Measurements from ENCODE around the gene PNLIPRP3. TPM values are rescaled to one million over a fixed set of nuclear protein-coding genes. Genes with fewer than 3 reads are reported as not detected.

Gene PNLIPRP3
- total and polyA plus RNA-seq, 5 donors from 2014 or later: not detected

DNA sequence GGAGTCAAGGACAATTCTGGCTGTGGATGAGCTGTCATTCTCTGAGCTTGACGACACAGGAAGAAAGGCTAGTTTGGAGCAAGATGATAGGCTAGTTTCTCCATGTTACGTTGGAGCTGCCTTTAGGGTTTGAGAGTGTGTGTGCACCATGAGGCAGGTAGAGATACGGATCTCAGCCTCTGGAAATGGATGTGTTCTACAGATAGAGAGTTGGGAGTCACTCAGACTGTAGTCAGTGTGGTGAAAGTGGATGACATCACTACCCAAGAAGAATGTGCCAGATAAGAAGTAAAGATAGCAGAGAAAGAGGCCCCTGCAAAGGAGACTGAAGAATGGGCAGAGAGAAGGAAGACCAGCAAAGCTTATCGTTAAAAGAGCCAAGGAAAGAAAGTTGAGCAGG lies 42.4 kb downstream of the PNLIPRP3 start:
- H3K27ac Mint-ChIP-seq: no peak overlapping the region
- H3K36me3 ChIP-seq (ENCODE audit: control insufficient read depth, insufficient read depth, low read length): no peaks in the 10 kb centered on the region
- H3K27me3 Mint-ChIP-seq: no peaks in the 10 kb centered on the region

DNA sequence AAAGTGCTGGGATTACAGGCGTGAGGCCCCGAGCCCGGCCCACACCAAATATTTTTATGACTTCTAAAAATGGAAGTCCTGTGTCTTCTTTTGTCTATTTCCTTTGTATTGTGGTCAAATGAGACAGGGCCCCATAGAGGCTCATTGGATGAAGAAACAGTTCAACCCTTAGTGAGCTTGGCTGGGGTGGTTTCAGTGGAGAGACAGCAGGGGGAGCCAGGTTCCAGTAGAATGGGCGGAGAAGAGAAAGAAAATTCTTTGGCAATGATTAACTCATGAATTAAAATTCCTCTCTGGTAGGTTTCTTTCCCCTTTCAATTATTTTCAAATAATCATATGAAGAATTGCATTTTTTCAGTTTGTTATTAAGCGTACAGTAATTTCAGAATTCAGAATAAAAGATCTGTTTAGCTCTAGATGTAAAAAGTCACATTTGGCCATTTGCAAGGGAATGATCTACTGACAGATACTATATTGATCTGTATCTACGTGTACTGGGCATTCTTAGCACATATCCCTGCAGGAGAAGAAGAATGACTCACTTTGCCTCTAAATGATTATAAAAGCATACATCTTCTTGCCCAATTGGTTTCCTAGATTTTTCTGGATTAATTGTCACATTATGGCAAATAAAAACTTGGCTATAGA lies 43.2 kb downstream of the PNLIPRP3 start:
- Histone ChIP-seq H3K9me3 (ENCODE audit: control insufficient read depth in 2 of 2, low read length in 2 of 2) (no peaks in the 10 kb centered on the region), H3K27ac (ENCODE audit: insufficient read depth, low read length, poor library complexity, severe bottlenecking) (no peak overlapping the region), H3K4me1 (ENCODE audit: control insufficient read depth, insufficient read depth, low read length, poor library complexity, severe bottlenecking) (no peaks in the 10 kb centered on the region), H3K4me3 (ENCODE audit: low read depth, low read length) (no peak overlapping the region), H3K36me3 (ENCODE audit: control insufficient read depth, insufficient read depth, low read length) (no peaks in the 10 kb centered on the region), H3K27me3 (ENCODE audit: control insufficient read depth, insufficient read depth, low read length) (no peaks in the 10 kb centered on the region)
- Mint-ChIP-seq H3K36me3 (no peaks in the 10 kb centered on the region), H3K9me3 (peaks cover 0 to 4% (median 0%) of the 10 kb centered on the region in 7 donors), H3K27ac (no peak overlapping the region), H3K4me3 (no peak overlapping the region), H3K4me1 (no peaks in the 10 kb centered on the region), H3K27me3 (no peaks in the 10 kb centered on the region)
- ATAC-seq (ENCODE audit: low read depth in 2 of 2) (no peak), DNase-seq (no peak)

More for the DNA sequence above, 42.4 kb downstream of the PNLIPRP3 start:
- Mint-ChIP-seq H3K4me3 (no peak overlapping the region), H3K9me3 (peaks cover 0 to 4% (median 0%) of the 10 kb centered on the region in 7 donors), H3K36me3 (no peaks in the 10 kb centered on the region), H3K4me1 (no peaks in the 10 kb centered on the region)
- Histone ChIP-seq H3K4me3 (ENCODE audit: low read depth, low read length) (no peak overlapping the region), H3K4me1 (ENCODE audit: control insufficient read depth, insufficient read depth, low read length, poor library complexity, severe bottlenecking) (no peaks in the 10 kb centered on the region), H3K27ac (ENCODE audit: insufficient read depth, low read length, poor library complexity, severe bottlenecking) (no peak overlapping the region), H3K27me3 (ENCODE audit: control insufficient read depth, insufficient read depth, low read length) (no peaks in the 10 kb centered on the region), H3K9me3 (ENCODE audit: control insufficient read depth in 2 of 2, low read length in 2 of 2) (no peaks in the 10 kb centered on the region)
- no peak for DNase-seq
- no peak for ATAC-seq (ENCODE audit: low read depth in 2 of 2)

DNA sequence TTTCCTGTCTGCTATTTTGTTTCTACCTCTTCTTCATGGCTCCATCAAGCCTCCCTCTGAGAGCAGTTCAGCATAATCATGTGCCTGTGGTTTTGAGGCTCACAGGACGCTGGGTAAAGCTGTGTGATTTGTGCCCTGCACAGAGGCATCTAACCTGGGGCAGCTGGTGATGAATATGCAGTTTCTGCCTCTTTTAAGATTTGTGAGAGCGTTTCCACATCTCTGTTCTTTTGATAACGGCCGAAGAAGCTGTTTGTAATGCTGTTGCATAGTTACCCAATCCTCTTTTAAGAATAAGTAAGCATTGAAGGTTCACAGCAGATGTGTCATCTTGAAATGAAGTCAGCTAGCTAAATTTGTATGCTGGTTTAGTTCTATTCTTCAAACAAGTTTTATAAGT lies 45.2 kb downstream of the PNLIPRP3 start:
- no peak overlapping the region for H3K4me3 ChIP-seq (ENCODE audit: low read depth, low read length)

GRCh38 chr10:116475866-116476265 lies 48.2 kb downstream of the PNLIPRP3 start:
- Mint-ChIP-seq H3K36me3 (no peaks in the 10 kb centered on the region), H3K27ac (no peak overlapping the region), H3K27me3 (no peaks in the 10 kb centered on the region), H3K9me3 (peaks cover 0 to 4% (median 0%) of the 10 kb centered on the region in 7 donors), H3K4me1 (peaks cover 0 to 4% (median 0%) of the 10 kb centered on the region in 4 donors), H3K4me3 (no peak overlapping the region)
- H3K9me3 ChIP-seq (ENCODE audit: control insufficient read depth in 2 of 2, low read length in 2 of 2): no peaks in the 10 kb centered on the region
- H3K4me3 ChIP-seq (ENCODE audit: low read depth, low read length): no peak overlapping the region
- DNase-seq (no peak), ATAC-seq (ENCODE audit: low read depth in 2 of 2) (no peak)
- no peaks in the 10 kb centered on the region for H3K36me3 ChIP-seq (ENCODE audit: control insufficient read depth, insufficient read depth, low read length)
- no peaks in the 10 kb centered on the region for H3K4me1 ChIP-seq (ENCODE audit: control insufficient read depth, insufficient read depth, low read length, poor library complexity, severe bottlenecking)
- H3K27ac ChIP-seq (ENCODE audit: insufficient read depth, low read length, poor library complexity, severe bottlenecking): no peak overlapping the region
- H3K27me3 ChIP-seq (ENCODE audit: control insufficient read depth, insufficient read depth, low read length): no peaks in the 10 kb centered on the region

More for the DNA sequence above, 45.2 kb downstream of the PNLIPRP3 start:
- Mint-ChIP-seq H3K4me1 (no peaks in the 10 kb centered on the region), H3K27me3 (no peaks in the 10 kb centered on the region), H3K9me3 (peaks cover 0 to 4% (median 0%) of the 10 kb centered on the region in 7 donors), H3K27ac (no peak overlapping the region), H3K4me3 (no peak overlapping the region), H3K36me3 (no peaks in the 10 kb centered on the region)
- no peaks in the 10 kb centered on the region for H3K27me3 ChIP-seq (ENCODE audit: control insufficient read depth, insufficient read depth, low read length)
- DNase-seq (no peak), ATAC-seq (ENCODE audit: low read depth in 2 of 2) (no peak)
- no peaks in the 10 kb centered on the region for H3K4me1 ChIP-seq (ENCODE audit: control insufficient read depth, insufficient read depth, low read length, poor library complexity, severe bottlenecking)
- no peak overlapping the region for H3K27ac ChIP-seq (ENCODE audit: insufficient read depth, low read length, poor library complexity, severe bottlenecking)
- H3K9me3 ChIP-seq (ENCODE audit: control insufficient read depth in 2 of 2, low read length in 2 of 2): no peaks in the 10 kb centered on the region
- H3K36me3 ChIP-seq (ENCODE audit: control insufficient read depth, insufficient read depth, low read length): no peaks in the 10 kb centered on the region

- no peaks in the 10 kb centered on the region for H3K4me1 ChIP-seq (ENCODE audit: control insufficient read depth, insufficient read depth, low read length, poor library complexity, severe bottlenecking)
- Mint-ChIP-seq H3K4me3 (no peak overlapping the region), H3K4me1 (peaks cover 0 to 4% (median 0%) of the 10 kb centered on the region in 4 donors), H3K9me3 (peaks cover 0 to 4% (median 0%) of the 10 kb centered on the region in 7 donors), H3K27me3 (no peaks in the 10 kb centered on the region), H3K36me3 (no peaks in the 10 kb centered on the region), H3K27ac (no peak overlapping the region)
- no peak for DNase-seq
- no peak for ATAC-seq (ENCODE audit: low read depth in 2 of 2)
- no peak overlapping the region for H3K4me3 ChIP-seq (ENCODE audit: low read depth, low read length)
- no peak overlapping the region for H3K27ac ChIP-seq (ENCODE audit: insufficient read depth, low read length, poor library complexity, severe bottlenecking)
- no peaks in the 10 kb centered on the region for H3K9me3 ChIP-seq (ENCODE audit: control insufficient read depth in 2 of 2, low read length in 2 of 2)
- no peaks in the 10 kb centered on the region for H3K27me3 ChIP-seq (ENCODE audit: control insufficient read depth, insufficient read depth, low read length)
- no peaks in the 10 kb centered on the region for H3K36me3 ChIP-seq (ENCODE audit: control insufficient read depth, insufficient read depth, low read length)
These were observed 48.8 kb downstream of the PNLIPRP3 start for GRCh38 chr10:116476461-116476860.

DNA sequence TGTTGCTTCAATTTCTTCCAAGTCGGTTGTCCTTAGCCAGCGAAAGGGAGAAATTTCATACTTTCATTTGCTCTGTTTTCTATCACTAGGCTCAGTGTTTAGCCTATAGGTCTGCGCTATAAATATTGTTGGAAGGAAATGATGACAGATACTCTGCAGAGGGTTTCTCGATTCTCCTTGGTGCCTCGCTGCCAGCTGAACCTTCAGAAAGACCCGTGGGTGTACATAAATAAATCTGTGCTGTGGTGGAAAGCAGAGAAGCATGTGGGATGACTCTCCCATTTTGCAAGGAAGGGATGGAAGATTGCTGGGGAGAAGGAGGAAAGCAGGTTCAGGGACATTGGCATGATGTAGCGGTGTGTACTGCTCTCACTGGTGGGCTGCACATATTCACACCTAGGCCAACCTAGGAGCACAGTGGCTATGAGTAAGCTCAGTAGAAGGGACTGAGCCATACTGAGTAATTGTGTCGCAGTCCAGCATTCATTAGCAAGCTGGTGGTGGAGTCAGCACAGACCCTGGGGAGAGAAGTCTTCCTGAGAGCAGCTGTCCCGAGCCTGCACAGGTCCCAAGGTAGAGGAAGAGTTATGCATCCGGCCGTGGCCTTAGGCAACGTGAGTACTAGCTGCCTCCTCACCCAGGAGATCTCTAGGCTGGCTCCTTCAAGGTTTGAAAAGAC lies 50.5 kb downstream of the PNLIPRP3 start:
- Histone ChIP-seq H3K27me3 (ENCODE audit: control insufficient read depth, insufficient read depth, low read length) (no peaks in the 10 kb centered on the region), H3K36me3 (ENCODE audit: control insufficient read depth, insufficient read depth, low read length) (no peaks in the 10 kb centered on the region), H3K27ac (ENCODE audit: insufficient read depth, low read length, poor library complexity, severe bottlenecking) (no peak overlapping the region), H3K9me3 (ENCODE audit: control insufficient read depth in 2 of 2, low read length in 2 of 2) (no peaks in the 10 kb centered on the region), H3K4me1 (ENCODE audit: control insufficient read depth, insufficient read depth, low read length, poor library complexity, severe bottlenecking) (no peaks in the 10 kb centered on the region), H3K4me3 (ENCODE audit: low read depth, low read length) (no peak overlapping the region)
- Mint-ChIP-seq H3K27ac (no peak overlapping the region), H3K4me1 (peaks cover 0 to 4% (median 0%) of the 10 kb centered on the region in 4 donors), H3K9me3 (peaks cover 0 to 4% (median 0%) of the 10 kb centered on the region in 7 donors), H3K4me3 (no peak overlapping the region), H3K36me3 (no peaks in the 10 kb centered on the region), H3K27me3 (no peaks in the 10 kb centered on the region)
- DNase-seq: no peak
- ATAC-seq (ENCODE audit: low read depth in 2 of 2): no peak

- Mint-ChIP-seq H3K4me3 (no peak overlapping the region), H3K4me1 (no peaks in the 10 kb centered on the region), H3K9me3 (peaks cover 0 to 6% (median 0%) of the 10 kb centered on the region in 7 donors), H3K27ac (no peak overlapping the region), H3K36me3 (no peaks in the 10 kb centered on the region), H3K27me3 (no peaks in the 10 kb centered on the region)
- Histone ChIP-seq H3K4me1 (ENCODE audit: control insufficient read depth, insufficient read depth, low read length, poor library complexity, severe bottlenecking) (no peaks in the 10 kb centered on the region), H3K36me3 (ENCODE audit: control insufficient read depth, insufficient read depth, low read length) (no peaks in the 10 kb centered on the region), H3K27ac (ENCODE audit: insufficient read depth, low read length, poor library complexity, severe bottlenecking) (no peak overlapping the region), H3K27me3 (ENCODE audit: control insufficient read depth, insufficient read depth, low read length) (no peaks in the 10 kb centered on the region), H3K4me3 (ENCODE audit: low read depth, low read length) (no peak overlapping the region), H3K9me3 (ENCODE audit: control insufficient read depth in 2 of 2, low read length in 2 of 2) (no peaks in the 10 kb centered on the region)
- no peak for DNase-seq
- ATAC-seq (ENCODE audit: low read depth in 2 of 2): no peak
These were observed 59.3 kb downstream of the PNLIPRP3 start for GRCh38 chr10:116486770-116487448.
